ENCODE measurements around the gene C4orf50.

DNA sequence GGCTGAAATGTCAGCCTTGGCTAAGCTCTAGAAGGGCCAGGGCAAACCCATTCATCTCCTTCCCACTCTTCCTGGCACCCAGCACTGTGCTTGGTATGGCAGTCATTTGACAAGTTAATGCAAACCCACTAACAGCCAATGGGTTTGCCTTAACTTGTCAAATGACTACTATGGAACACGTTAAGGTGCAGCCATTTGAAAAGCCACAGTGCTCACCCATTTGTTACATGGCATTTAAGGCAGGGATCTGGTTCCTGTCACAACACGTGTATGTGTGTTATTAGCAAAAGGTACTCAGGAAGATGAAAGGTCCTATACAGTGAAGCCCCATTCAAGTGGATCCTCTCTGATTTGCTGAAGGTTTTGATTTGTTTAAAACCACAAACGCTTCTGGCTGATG lies 132.5 kb downstream of the C4orf50 start:
- TF ChIP-seq POLR2A (IDR thresholded peaks at IDR 0.05), result no peak
- TF ChIP-seq, protein P1, sequence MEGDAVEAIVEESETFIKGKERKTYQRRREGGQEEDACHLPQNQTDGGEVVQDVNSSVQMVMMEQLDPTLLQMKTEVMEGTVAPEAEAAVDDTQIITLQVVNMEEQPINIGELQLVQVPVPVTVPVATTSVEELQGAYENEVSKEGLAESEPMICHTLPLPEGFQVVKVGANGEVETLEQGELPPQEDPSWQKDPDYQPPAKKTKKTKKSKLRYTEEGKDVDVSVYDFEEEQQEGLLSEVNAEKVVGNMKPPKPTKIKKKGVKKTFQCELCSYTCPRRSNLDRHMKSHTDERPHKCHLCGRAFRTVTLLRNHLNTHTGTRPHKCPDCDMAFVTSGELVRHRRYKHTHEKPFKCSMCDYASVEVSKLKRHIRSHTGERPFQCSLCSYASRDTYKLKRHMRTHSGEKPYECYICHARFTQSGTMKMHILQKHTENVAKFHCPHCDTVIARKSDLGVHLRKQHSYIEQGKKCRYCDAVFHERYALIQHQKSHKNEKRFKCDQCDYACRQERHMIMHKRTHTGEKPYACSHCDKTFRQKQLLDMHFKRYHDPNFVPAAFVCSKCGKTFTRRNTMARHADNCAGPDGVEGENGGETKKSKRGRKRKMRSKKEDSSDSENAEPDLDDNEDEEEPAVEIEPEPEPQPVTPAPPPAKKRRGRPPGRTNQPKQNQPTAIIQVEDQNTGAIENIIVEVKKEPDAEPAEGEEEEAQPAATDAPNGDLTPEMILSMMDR (IDR thresholded peaks at IDR 0.05), result no peak

All from vagina (tissue), 2 donors.